Measurements from ENCODE around the gene PTPRG. TPM values are rescaled to one million over a fixed set of nuclear protein-coding genes. Genes with fewer than 3 reads are reported as not detected.
A peak's percentile ranks its signal among the peaks of the same experiment; 100 is the strongest.

PTPRG gene
- total and polyA plus RNA-seq, 2 experiments from 2014 or later, result 11.5 to 39.6 TPM

- no peaks in the 10 kb centered on the region for H3K9me2 ChIP-seq (ENCODE audit: insufficient read depth)
- no peak for DNase-seq
- WGBS, 2 experiments (ENCODE audit: low coverage in 1 of 2, low lambda C conversion rate in 2 of 2, missing lambda C conversion rate in 2 of 2), result 50 to 52% methylated on average over 4 of the region's 4 CpGs
- no peaks in the 10 kb centered on the region for H4K20me1 ChIP-seq (ENCODE audit: insufficient read depth)
- no peak overlapping the region for H2AFZ ChIP-seq
- peak overlapping the region; percentile 79 for H3K4me2 ChIP-seq (ENCODE audit: unreplicated experiment)
- H3F3A ChIP-seq (ENCODE audit: insufficient read depth), result peaks cover 24% of the 10 kb centered on the region
- peak overlapping the region; percentile 49 for H3K27ac ChIP-seq
- no peaks in the 10 kb centered on the region for H3K79me2 ChIP-seq (ENCODE audit: insufficient read depth)
- H3K9ac ChIP-seq, result peak overlapping the region; percentile 22; the same call in 1 of the 2 replicates
- H3K9me3 ChIP-seq (ENCODE audit: low read depth), result no peaks in the 10 kb centered on the region
- in situ Hi-C loops (cut with MboI), result no loop called here
- H3K36me3 ChIP-seq (ENCODE audit: low read depth), result no peaks in the 10 kb centered on the region
- H3K4me3 ChIP-seq, result peak overlapping the region; percentile 38; the same call in 1 of the 2 replicates
- H3K27me3 ChIP-seq (replicated peaks; ENCODE audit: insufficient read depth), result no peaks in the 10 kb centered on the region
- TF ChIP-seq EZH2phosphoT487 (IDR thresholded peaks at IDR 0.05; ENCODE audit: insufficient read depth, low read depth) (no peak), EZH2 (IDR thresholded peaks at IDR 0.05; ENCODE audit: insufficient read depth, poor library complexity, severe bottlenecking) (no peak)
- H3K4me1 ChIP-seq (ENCODE audit: insufficient read depth), result peaks cover 27% of the 10 kb centered on the region
These were observed 597.8 kb downstream of the PTPRG start for GRCh38 chr3:62159056-62159708.

- Histone ChIP-seq H3K9ac (peak overlapping the region; percentile 22), H3K4me1 (ENCODE audit: insufficient read depth) (peaks cover 27% of the 10 kb centered on the region), H3K4me3 (peak overlapping the region; percentile 38; the same call in 1 of the 2 replicates), H4K20me1 (ENCODE audit: insufficient read depth) (no peaks in the 10 kb centered on the region), H3K79me2 (ENCODE audit: insufficient read depth) (no peaks in the 10 kb centered on the region), H3F3A (ENCODE audit: insufficient read depth) (peaks cover 24% of the 10 kb centered on the region), H3K4me2 (ENCODE audit: unreplicated experiment) (peak overlapping the region; percentile 79), H3K9me3 (ENCODE audit: low read depth) (no peaks in the 10 kb centered on the region), H3K36me3 (ENCODE audit: low read depth) (no peaks in the 10 kb centered on the region), H3K27ac (peak overlapping the region; percentile 49), H2AFZ (peak overlapping the region; percentile 39; the same call in 1 of the 2 replicates), H3K9me2 (ENCODE audit: insufficient read depth) (no peaks in the 10 kb centered on the region), H3K27me3 (replicated peaks; ENCODE audit: insufficient read depth) (no peaks in the 10 kb centered on the region)
- in situ Hi-C loops (cut with MboI), result no loop called here
- 15 to 19% methylated on average over 6 of the region's 6 CpGs for WGBS, 2 experiments (ENCODE audit: low coverage in 1 of 2, low lambda C conversion rate in 2 of 2, missing lambda C conversion rate in 2 of 2)
- no peak for TF ChIP-seq EZH2 (IDR thresholded peaks at IDR 0.05; ENCODE audit: insufficient read depth, poor library complexity, severe bottlenecking)
- no peak for TF ChIP-seq EZH2phosphoT487 (IDR thresholded peaks at IDR 0.05; ENCODE audit: insufficient read depth, low read depth)
- peak; percentile 75 for DNase-seq
These were observed 598.3 kb downstream of the PTPRG start for GRCh38 chr3:62159709-62160092.

- H3K27ac ChIP-seq, result no peak overlapping the region
- H2AFZ ChIP-seq, result no peak overlapping the region
- H3K4me2 ChIP-seq (ENCODE audit: unreplicated experiment), result no peak overlapping the region
- H3K9me3 ChIP-seq (ENCODE audit: low read depth), result no peaks in the 10 kb centered on the region
- no peak overlapping the region for H3K9ac ChIP-seq
- H3F3A ChIP-seq (ENCODE audit: insufficient read depth), result peaks cover 24% of the 10 kb centered on the region
- no peaks in the 10 kb centered on the region for H3K36me3 ChIP-seq (ENCODE audit: low read depth)
- H3K4me1 ChIP-seq (ENCODE audit: insufficient read depth), result peaks cover 27% of the 10 kb centered on the region
- 30 to 31% methylated on average over 4 of the region's 4 CpGs for WGBS, 2 experiments (ENCODE audit: low coverage in 1 of 2, low lambda C conversion rate in 2 of 2, missing lambda C conversion rate in 2 of 2)
- no peaks in the 10 kb centered on the region for H3K9me2 ChIP-seq (ENCODE audit: insufficient read depth)
- H4K20me1 ChIP-seq (ENCODE audit: insufficient read depth), result no peaks in the 10 kb centered on the region
- no peaks in the 10 kb centered on the region for H3K27me3 ChIP-seq (replicated peaks; ENCODE audit: insufficient read depth)
- in situ Hi-C loops (cut with MboI), result no loop called here
- no peaks in the 10 kb centered on the region for H3K79me2 ChIP-seq (ENCODE audit: insufficient read depth)
- DNase-seq, result peak; percentile 73
- H3K4me3 ChIP-seq, result no peak overlapping the region
- TF ChIP-seq EZH2phosphoT487 (IDR thresholded peaks at IDR 0.05; ENCODE audit: insufficient read depth, low read depth) (no peak), EZH2 (IDR thresholded peaks at IDR 0.05; ENCODE audit: insufficient read depth, poor library complexity, severe bottlenecking) (no peak)
These were observed 600.0 kb downstream of the PTPRG start for GRCh38 chr3:62161371-62161770.

- Histone ChIP-seq H3K4me3 (no peak overlapping the region), H2AFZ (no peak overlapping the region), H3K4me1 (ENCODE audit: insufficient read depth) (peaks cover 25% of the 10 kb centered on the region), H3K9me3 (ENCODE audit: low read depth) (no peaks in the 10 kb centered on the region), H4K20me1 (ENCODE audit: insufficient read depth) (no peaks in the 10 kb centered on the region), H3K36me3 (ENCODE audit: low read depth) (no peaks in the 10 kb centered on the region), H3K9me2 (ENCODE audit: insufficient read depth) (no peaks in the 10 kb centered on the region), H3F3A (ENCODE audit: insufficient read depth) (peaks cover 20% of the 10 kb centered on the region; the same call in 1 of the 2 replicates), H3K27me3 (replicated peaks; ENCODE audit: insufficient read depth) (no peaks in the 10 kb centered on the region), H3K79me2 (ENCODE audit: insufficient read depth) (no peaks in the 10 kb centered on the region), H3K4me2 (ENCODE audit: unreplicated experiment) (no peak overlapping the region), H3K27ac (no peak overlapping the region), H3K9ac (no peak overlapping the region)
- in situ Hi-C loops (cut with MboI), result no loop called here
- WGBS, 2 experiments (ENCODE audit: low coverage in 1 of 2, low lambda C conversion rate in 2 of 2, missing lambda C conversion rate in 2 of 2), result 91 to 96% methylated on average over 5 of the region's 5 CpGs
- TF ChIP-seq EZH2phosphoT487 (IDR thresholded peaks at IDR 0.05; ENCODE audit: insufficient read depth, low read depth) (no peak), EZH2 (IDR thresholded peaks at IDR 0.05; ENCODE audit: insufficient read depth, poor library complexity, severe bottlenecking) (no peak)
- no peak for DNase-seq
These were observed 602.8 kb downstream of the PTPRG start for GRCh38 chr3:62164196-62164595.

All from GM23248 (cell line).